ENCODE data around the gene RPRM. TPM values are rescaled to one million over a fixed set of nuclear protein-coding genes. Genes with fewer than 3 reads are reported as not detected.
"Not testable (repeated sequence)": the region's sequence is repeated elsewhere in the genome, so short reads cannot be mapped to it uniquely, and the experiment has no call there.

The RPRM gene
- total and polyA plus RNA-seq, 12 donors = 0.03 to 0.16 TPM; not detected in 10

GRCh38 chr2:153509133-153509532 is 30.6 kb upstream of the RPRM start:
- intact Hi-C loops (cut with DNase I) = no loop called here

GRCh38 chr2:153506499-153506898 is 27.9 kb upstream of the RPRM start:
- intact Hi-C loops (cut with DNase I); H3K4me3 ChIP-seq; H3K27ac ChIP-seq; H3K4me1 ChIP-seq; H3K27me3 ChIP-seq; DNase-seq; H3K36me3 ChIP-seq; ATAC-seq: not testable (repeated sequence)
- H3K9me3 ChIP-seq = peaks cover 0 to 30% (median 7%) of the 10 kb centered on the region in 11 donors

More at GRCh38 chr2:153509133-153509532, 30.6 kb upstream of the RPRM start:
- Histone ChIP-seq H3K9me3 (peaks cover 0 to 24% (median 7%) of the 10 kb centered on the region in 11 donors), H3K27ac (no peak overlapping the region), H3K27me3 (peaks cover 0 to 9% (median 0%) of the 10 kb centered on the region in 7 donors), H3K36me3 (no peaks in the 10 kb centered on the region), H3K4me1 (no peaks in the 10 kb centered on the region), H3K4me3 (no peak overlapping the region)
- WGBS, 2 donors = 85 to 89% methylated on average over 15 of the region's 15 CpGs
- no peak for DNase-seq
- no peak for ATAC-seq
- no peak for TF ChIP-seq CTCF (IDR thresholded peaks at IDR 0.05)

GRCh38 chr2:153499439-153499838 is 20.9 kb upstream of the RPRM start:
- intact Hi-C loops (cut with DNase I) = no loop called here

GRCh38 chr2:153497938-153498629 is 19.5 kb upstream of the RPRM start:
- no peaks in the 10 kb centered on the region for H3K9me3 ChIP-seq
- intact Hi-C loops (cut with DNase I) = no loop called here
- 90 to 91% methylated on average over 14 of the region's 14 CpGs for whole genome bisulfite sequencing, 2 donors
- no peak overlapping the region for H3K27ac ChIP-seq
- no peak for TF ChIP-seq CTCF (IDR thresholded peaks at IDR 0.05)
- H3K36me3 ChIP-seq = no peaks in the 10 kb centered on the region
- DNase-seq = no peak
- no peak for ATAC-seq
- H3K27me3 ChIP-seq = no peaks in the 10 kb centered on the region
- no peak overlapping the region for H3K4me3 ChIP-seq
- peaks cover 0 to 4% (median 0%) of the 10 kb centered on the region in 9 donors for H3K4me1 ChIP-seq

More at GRCh38 chr2:153499439-153499838, 20.9 kb upstream of the RPRM start:
- DNase-seq (no peak), ATAC-seq (no peak)
- peaks cover 0 to 4% (median 0%) of the 10 kb centered on the region in 9 donors for H3K4me1 ChIP-seq
- H3K36me3 ChIP-seq = no peaks in the 10 kb centered on the region
- 83 to 89% methylated on average over 5 of the region's 5 CpGs for WGBS, 2 donors
- TF ChIP-seq CTCF (IDR thresholded peaks at IDR 0.05) = no peak
- peaks cover 0 to 8% (median 0%) of the 10 kb centered on the region in 11 donors for H3K9me3 ChIP-seq
- H3K4me3 ChIP-seq = no peak overlapping the region
- no peak overlapping the region for H3K27ac ChIP-seq
- no peaks in the 10 kb centered on the region for H3K27me3 ChIP-seq

- no peak for TF ChIP-seq CTCF (IDR thresholded peaks at IDR 0.05)
- DNase-seq = no peak
- intact Hi-C loops (cut with DNase I) = no loop called here
- H3K9me3 ChIP-seq = no peaks in the 10 kb centered on the region
- H3K36me3 ChIP-seq = no peaks in the 10 kb centered on the region
- WGBS, 2 donors = 23 to 41% methylated on average over 1 of the region's 1 CpG
- peaks cover 0 to 6% (median 0%) of the 10 kb centered on the region in 7 donors for H3K27me3 ChIP-seq
- peaks cover 0 to 4% (median 0%) of the 10 kb centered on the region in 9 donors for H3K4me1 ChIP-seq
- peak in 1 of 8 donors; percentile 7 for ATAC-seq
- H3K4me3 ChIP-seq = no peak overlapping the region
- H3K27ac ChIP-seq = no peak overlapping the region
Measured at GRCh38 chr2:153495725-153496124, 17.2 kb upstream of the RPRM start.

All from heart right ventricle (tissue), 16 donors.